NCI-H748 treated with DMSO at 0.1 percent for 48 hours (cell line): ENCODE results near the gene FAM200C.
A peak's percentile ranks its signal among the peaks of the same experiment; 100 is the strongest.

Experiments
- DNase-seq: peaks from one replicate; lab custom pipeline; 2025; lab: John Stamatoyannopoulos, UW

Gene FAM200C

GRCh38 chr5:160419458-160420330, 19.8 kb upstream of the FAM200C start:
- DNase-seq, result no peak

- peak; percentile 86 for DNase-seq
Observed at GRCh38 chr5:160418561-160419457, 19.0 kb upstream of the FAM200C start, which contains the start of gene SLU7. TSS of gene SLU7 (minus strand) at chr5:160419081. CDS start at chr5:160415294, 3,787 bp downstream.

- DNase-seq, result peak; percentile 7
Observed at GRCh38 chr5:160398806-160399205, 1.0 kb downstream of the FAM200C start.

- DNase-seq, result no peak
Observed at GRCh38 chr5:160397492-160397891, 2.4 kb downstream of the FAM200C start.

- DNase-seq, result no peak
Observed at GRCh38 chr5:160395111-160395510, 4.7 kb downstream of the FAM200C start.

- no peak for DNase-seq
Observed at GRCh38 chr5:160390787-160391696, 8.8 kb downstream of the FAM200C start.

GRCh38 chr5:160387445-160387844, 12.4 kb downstream of the FAM200C start:
- DNase-seq, result no peak

- DNase-seq, result no peak
Observed at GRCh38 chr5:160385496-160385895, 14.4 kb downstream of the FAM200C start.

GRCh38 chr5:160384681-160385080, 15.2 kb downstream of the FAM200C start:
- no peak for DNase-seq

GRCh38 chr5:160382346-160382745, 17.5 kb downstream of the FAM200C start:
- no peak for DNase-seq

- DNase-seq, result no peak
Observed at GRCh38 chr5:160380041-160380440, 19.8 kb downstream of the FAM200C start.

- DNase-seq, result no peak
Observed at GRCh38 chr5:160379511-160379910, 20.3 kb downstream of the FAM200C start.

- DNase-seq, result no peak
Observed at GRCh38 chr5:160378330-160378729, 21.5 kb downstream of the FAM200C start.

- DNase-seq, result no peak
Observed at GRCh38 chr5:160377651-160378050, 22.2 kb downstream of the FAM200C start.

GRCh38 chr5:160376416-160376815, 23.4 kb downstream of the FAM200C start:
- no peak for DNase-seq

- no peak for DNase-seq
Observed at GRCh38 chr5:160375701-160376100, 24.2 kb downstream of the FAM200C start.

- no peak for DNase-seq
Observed at GRCh38 chr5:160375166-160375565, 24.7 kb downstream of the FAM200C start.

GRCh38 chr5:160371294-160371693, 28.6 kb downstream of the FAM200C start:
- no peak for DNase-seq

- no peak for DNase-seq
Observed at GRCh38 chr5:160370713-160371034, 29.2 kb downstream of the FAM200C start.

GRCh38 chr5:160369990-160370712, 29.7 kb downstream of the FAM200C start, which contains the start of gene C1QTNF2:
TSS of gene C1QTNF2 (minus strand) at chr5:160370626. CDS start at chr5:160355011, 15,615 bp downstream.
- DNase-seq, result no peak

GRCh38 chr5:160367885-160368284, 32.0 kb downstream of the FAM200C start:
- DNase-seq, result no peak
